Hepatocyte (in vitro differentiated cells): ENCODE data around the gene SIGLEC11.

Experiments used
- EZH2 ChIP-seq: fragments of 200-600 bp; sonication (generic); IDR thresholded peaks from 2 replicates; pipeline ENCODE4 v1.6.1; 2016; ENCODE audit warnings: antibody characterized with exemption, mild to moderate bottlenecking, borderline replicate concordance
- EZH2phosphoT487 ChIP-seq: fragments of 200-600 bp; sonication (generic); IDR thresholded peaks from one replicate; pipeline ENCODE4 v1.6.1; 2018; ENCODE audit warnings: antibody characterized with exemption, mild to moderate bottlenecking, low read depth, moderate library complexity; ENCODE audit not compliant: unreplicated experiment, severe bottlenecking
- TF ChIP-seq, protein P1 (sequence below): fragments of 200-600 bp; sonication (generic); IDR thresholded peaks from 2 replicates; pipeline ENCODE4 v1.5.1; 2016; ENCODE audit warnings: antibody characterized with exemption, mild to moderate bottlenecking; ENCODE audit not compliant: poor library complexity

DNA sequence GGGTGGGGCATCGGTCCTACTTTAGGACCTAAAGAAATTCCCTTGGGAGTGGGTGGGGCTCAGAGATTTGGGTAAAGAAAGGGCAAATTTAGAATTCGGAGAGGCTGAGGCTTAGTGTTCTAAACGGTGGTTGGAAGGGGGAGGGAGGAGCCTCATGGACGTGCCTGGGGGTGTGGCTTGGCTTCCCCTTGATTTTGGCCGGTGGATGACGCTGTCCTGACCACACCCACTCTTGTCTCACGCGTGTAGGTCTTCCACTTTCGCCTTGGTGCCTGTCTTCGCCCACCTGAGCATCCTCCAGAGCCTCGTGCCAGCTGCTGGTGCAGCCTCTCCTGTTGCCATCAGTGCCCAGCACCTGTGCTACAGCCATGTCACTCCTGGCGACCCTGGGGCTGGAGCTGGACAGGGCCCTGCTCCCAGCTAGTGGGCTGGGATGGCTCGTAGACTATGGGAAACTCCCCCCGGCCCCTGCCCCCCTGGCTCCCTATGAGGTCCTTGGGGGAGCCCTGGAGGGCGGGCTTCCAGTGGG is 30.4 kb downstream of the SIGLEC11 start:
- TF ChIP-seq, protein P1, sequence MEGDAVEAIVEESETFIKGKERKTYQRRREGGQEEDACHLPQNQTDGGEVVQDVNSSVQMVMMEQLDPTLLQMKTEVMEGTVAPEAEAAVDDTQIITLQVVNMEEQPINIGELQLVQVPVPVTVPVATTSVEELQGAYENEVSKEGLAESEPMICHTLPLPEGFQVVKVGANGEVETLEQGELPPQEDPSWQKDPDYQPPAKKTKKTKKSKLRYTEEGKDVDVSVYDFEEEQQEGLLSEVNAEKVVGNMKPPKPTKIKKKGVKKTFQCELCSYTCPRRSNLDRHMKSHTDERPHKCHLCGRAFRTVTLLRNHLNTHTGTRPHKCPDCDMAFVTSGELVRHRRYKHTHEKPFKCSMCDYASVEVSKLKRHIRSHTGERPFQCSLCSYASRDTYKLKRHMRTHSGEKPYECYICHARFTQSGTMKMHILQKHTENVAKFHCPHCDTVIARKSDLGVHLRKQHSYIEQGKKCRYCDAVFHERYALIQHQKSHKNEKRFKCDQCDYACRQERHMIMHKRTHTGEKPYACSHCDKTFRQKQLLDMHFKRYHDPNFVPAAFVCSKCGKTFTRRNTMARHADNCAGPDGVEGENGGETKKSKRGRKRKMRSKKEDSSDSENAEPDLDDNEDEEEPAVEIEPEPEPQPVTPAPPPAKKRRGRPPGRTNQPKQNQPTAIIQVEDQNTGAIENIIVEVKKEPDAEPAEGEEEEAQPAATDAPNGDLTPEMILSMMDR: no peak
- no peak for TF ChIP-seq EZH2phosphoT487
- TF ChIP-seq EZH2: no peak
